SK-N-SH treated with all-trans-retinoic acid at 6 μM for 48 hours (cell line): ENCODE data around the gene OR51G2.

ENCODE experiments used
- ATAC-seq: fragments of 200-7000 bp; cut with Tn5 transposase; 3 replicates; pipeline ENCODE4 v1.9.1; 2020; ENCODE audit warnings: mild to moderate bottlenecking, moderate library complexity
- ARNTL ChIP-seq: fragments of 450-650 bp; formaldehyde crosslinking; IDR thresholded peaks from 2 replicates; pipeline ENCODE4 v1.5.0; 2020; ENCODE audit warnings: low read depth, mild to moderate bottlenecking, moderate library complexity, borderline replicate concordance
- CREB5 ChIP-seq: fragments of 250-450 bp; sonication (Bioruptor Pico); IDR thresholded peaks from 2 replicates; pipeline ENCODE4 v1.5.1; 2020; ENCODE audit warnings: low read depth, mild to moderate bottlenecking, moderate library complexity
- CSDC2 ChIP-seq: fragments of 250-450 bp; sonication (Bioruptor Pico); IDR thresholded peaks from 2 replicates; pipeline ENCODE4 v1.5.0; 2020; ENCODE audit warnings: mild to moderate bottlenecking, moderate library complexity
- CSRNP3 ChIP-seq: fragments of 250-450 bp; sonication (Bioruptor Pico); IDR thresholded peaks from 2 replicates; pipeline ENCODE4 v1.5.1; 2021; ENCODE audit warnings: mild to moderate bottlenecking, moderate library complexity
- ESRRG ChIP-seq: fragments of 250-450 bp; sonication (Bioruptor Pico); IDR thresholded peaks from 2 replicates; pipeline ENCODE4 v1.6.1; 2021; ENCODE audit warnings: mild to moderate bottlenecking
- GLIS3 ChIP-seq: fragments of 250-450 bp; sonication (Bioruptor Pico); IDR thresholded peaks from 2 replicates; pipeline ENCODE4 v1.5.0; 2020; ENCODE audit warnings: mild to moderate bottlenecking, moderate library complexity
- ISL1 ChIP-seq: fragments of 250-450 bp; sonication (Bioruptor Pico); IDR thresholded peaks from 2 replicates; pipeline ENCODE4 v2.1.2; 2022; ENCODE audit warnings: mild to moderate bottlenecking, moderate library complexity
- OSR1 ChIP-seq: fragments of 250-450 bp; sonication (Bioruptor Pico); IDR thresholded peaks from 2 replicates; pipeline ENCODE4 v1.8.0; 2022; ENCODE audit warnings: moderate library complexity, mild to moderate bottlenecking, inconsistent platforms
- PATZ1 ChIP-seq: fragments of 250-450 bp; sonication (Bioruptor Pico); IDR thresholded peaks from 2 replicates; pipeline ENCODE4 v1.8.0; 2020; ENCODE audit warnings: mild to moderate bottlenecking, moderate library complexity, borderline replicate concordance
- POU6F1 ChIP-seq: fragments of 250-450 bp; sonication (Bioruptor Pico); IDR thresholded peaks from 2 replicates; pipeline ENCODE4 v1.8.0; 2021; ENCODE audit warnings: low read depth, mild to moderate bottlenecking, moderate library complexity, borderline replicate concordance
- PPARA ChIP-seq: fragments of 250-450 bp; sonication (Bioruptor Pico); IDR thresholded peaks from 2 replicates; pipeline ENCODE4 v1.5.0; 2020; ENCODE audit warnings: mild to moderate bottlenecking, borderline replicate concordance
- RARB ChIP-seq: fragments of 250-450 bp; sonication (Bioruptor Pico); IDR thresholded peaks from 2 replicates; pipeline ENCODE4 v1.8.0; 2021; ENCODE audit warnings: mild to moderate bottlenecking, moderate library complexity
- SNAI2 ChIP-seq: fragments of 250-450 bp; sonication (Bioruptor Pico); IDR thresholded peaks from 2 replicates; pipeline ENCODE4 v1.5.0; 2020; ENCODE audit warnings: mild to moderate bottlenecking, moderate library complexity
- TCF4 ChIP-seq: fragments of 250-450 bp; sonication (Bioruptor Pico); IDR thresholded peaks from 2 replicates; pipeline ENCODE4 v1.8.0; 2021; ENCODE audit warnings: mild to moderate bottlenecking, moderate library complexity, borderline replicate concordance
- TOX ChIP-seq: fragments of 250-450 bp; sonication (Bioruptor Pico); IDR thresholded peaks from 2 replicates; pipeline ENCODE4 v1.8.0; 2021; ENCODE audit warnings: mild to moderate bottlenecking, moderate library complexity, borderline replicate concordance
- TSHZ2 ChIP-seq: fragments of 250-450 bp; sonication (Bioruptor Pico); IDR thresholded peaks from 2 replicates; pipeline ENCODE4 v1.5.0; 2020; ENCODE audit warnings: mild to moderate bottlenecking, moderate library complexity
- ZFP3 ChIP-seq: fragments of 250-450 bp; sonication (Bioruptor Pico); IDR thresholded peaks from 2 replicates; pipeline ENCODE4 v1.5.0; 2020; ENCODE audit warnings: mild to moderate bottlenecking, moderate library complexity
- ZFP30 ChIP-seq: fragments of 450-650 bp; formaldehyde crosslinking; IDR thresholded peaks from 2 replicates; pipeline ENCODE4 v1.5.0; 2022; ENCODE audit warnings: mild to moderate bottlenecking, moderate library complexity
- ZNF565 ChIP-seq: fragments of 450-650 bp; formaldehyde crosslinking; conservative IDR thresholded peaks from 2 replicates; pipeline ENCODE4 v1.5.0; 2020; ENCODE audit warnings: low read depth, mild to moderate bottlenecking, moderate library complexity
- ZNF70 ChIP-seq: fragments of 450-650 bp; formaldehyde crosslinking; IDR thresholded peaks from 2 replicates; pipeline ENCODE4 v1.5.0; 2020; ENCODE audit warnings: mild to moderate bottlenecking, moderate library complexity
- ZNF8 ChIP-seq: fragments of 450-650 bp; formaldehyde crosslinking; IDR thresholded peaks from 2 replicates; pipeline ENCODE4 v1.5.0; 2020; ENCODE audit warnings: mild to moderate bottlenecking, moderate library complexity

OR51G2 gene

GRCh38 chr11:4921796-4922195 lies 2.6 kb upstream of the OR51G2 start:
- TF ChIP-seq ESRRG = no peak
- TF ChIP-seq OSR1 (CRISPR knock-in tag) = no peak
- TF ChIP-seq ZFP3 (CRISPR knock-in tag) = no peak
- TF ChIP-seq GLIS3 (CRISPR knock-in tag) = no peak
- no peak for TF ChIP-seq TSHZ2 (CRISPR knock-in tag)
- TF ChIP-seq ZNF565 = no peak
- TF ChIP-seq CREB5 (CRISPR knock-in tag) = no peak
- no peak for TF ChIP-seq SNAI2 (CRISPR knock-in tag)
- TF ChIP-seq ZNF70 (CRISPR knock-in tag) = no peak
- TF ChIP-seq ZFP30 = no peak
- no peak for TF ChIP-seq ISL1 (CRISPR knock-in tag)
- TF ChIP-seq TOX (CRISPR knock-in tag) = no peak
- TF ChIP-seq CSDC2 (CRISPR knock-in tag) = no peak
- no peak for TF ChIP-seq CSRNP3 (CRISPR knock-in tag)
- ATAC-seq = no peak

GRCh38 chr11:4916581-4916980 lies 2.6 kb downstream of the OR51G2 start:
- no peak for ATAC-seq
- no peak for TF ChIP-seq ISL1 (CRISPR knock-in tag)
- TF ChIP-seq PPARA (CRISPR knock-in tag) = no peak
- no peak for TF ChIP-seq TCF4 (CRISPR knock-in tag)
- no peak for TF ChIP-seq SNAI2 (CRISPR knock-in tag)
- no peak for TF ChIP-seq CREB5 (CRISPR knock-in tag)
- TF ChIP-seq ESRRG = no peak
- TF ChIP-seq ZFP3 (CRISPR knock-in tag) = no peak
- TF ChIP-seq PATZ1 (CRISPR knock-in tag) = no peak
- TF ChIP-seq RARB (CRISPR knock-in tag) = no peak
- TF ChIP-seq CSDC2 (CRISPR knock-in tag) = no peak
- no peak for TF ChIP-seq ARNTL (CRISPR knock-in tag)
- no peak for TF ChIP-seq GLIS3 (CRISPR knock-in tag)
- no peak for TF ChIP-seq ZNF8 (CRISPR knock-in tag)
- no peak for TF ChIP-seq OSR1 (CRISPR knock-in tag)
- TF ChIP-seq ZNF565 = no peak
- no peak for TF ChIP-seq CSRNP3 (CRISPR knock-in tag)
- TF ChIP-seq POU6F1 = no peak
- TF ChIP-seq ZNF70 (CRISPR knock-in tag) = no peak
